ENCODE data around the gene PRTN3. TPM values are rescaled to one million over a fixed set of nuclear protein-coding genes. Genes with fewer than 3 reads are reported as not detected.

The PRTN3 gene
- total RNA-seq, 4 donors from 2014 or later: not detected

DNA sequence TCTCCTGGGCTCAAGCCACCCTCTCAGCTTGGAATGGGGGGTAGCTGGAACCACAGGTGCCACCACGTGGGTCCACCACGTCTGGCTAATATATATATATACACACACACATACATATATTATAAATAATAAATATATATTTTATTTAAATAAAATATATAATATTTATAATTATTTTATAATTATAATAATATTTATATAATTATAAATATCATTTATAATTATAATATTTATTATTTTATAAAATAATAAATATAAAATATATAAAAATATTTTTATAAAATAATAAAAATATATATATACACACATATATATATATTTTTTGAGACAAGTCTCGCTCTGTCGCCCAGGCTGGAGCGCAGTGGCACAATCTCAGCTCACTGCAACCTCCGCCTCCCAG lies 13.8 kb downstream of the PRTN3 start:
- no peaks in the 10 kb centered on the region for H3K9me3 ChIP-seq
- WGBS, 2 donors (ENCODE audit: low coverage in 1 of 2): 73 to 76% methylated on average over 6 of the region's 6 CpGs
- peaks cover 73% of the 10 kb centered on the region for H3K27me3 ChIP-seq
- no peaks in the 10 kb centered on the region for H3K36me3 ChIP-seq
- peaks cover 0 to 46% (median 17%) of the 10 kb centered on the region in 3 donors for H3K4me1 ChIP-seq
- H3K27ac ChIP-seq: no peak overlapping the region
- TF ChIP-seq POLR2AphosphoS5 (IDR thresholded peaks at IDR 0.05): no peak
- TF ChIP-seq POLR2A (IDR thresholded peaks at IDR 0.05): no peak
- TF ChIP-seq CTCF (IDR thresholded peaks at IDR 0.05): no peak
- no peak for TF ChIP-seq EP300 (IDR thresholded peaks at IDR 0.05)
- ATAC-seq: no peak
- H3K4me3 ChIP-seq: no peak overlapping the region

DNA sequence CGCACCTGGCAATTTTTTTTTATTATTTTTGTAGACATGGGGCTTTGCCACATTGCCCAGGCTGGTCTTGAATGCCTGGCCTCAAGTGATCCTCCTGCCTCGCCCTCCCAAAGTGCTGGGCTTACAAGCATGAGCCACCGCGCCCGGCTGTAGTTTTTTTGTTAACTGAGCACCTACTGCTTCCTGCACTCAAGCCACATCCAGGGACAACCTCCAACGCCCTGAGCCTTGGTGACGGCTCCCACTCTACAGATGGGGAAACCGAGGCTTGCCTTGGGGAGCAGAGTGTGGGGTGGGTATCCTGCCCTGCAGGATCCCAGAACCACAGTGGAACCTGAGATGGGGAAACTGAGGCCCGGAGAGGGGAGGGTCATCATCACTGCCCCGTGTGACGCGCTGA lies 14.3 kb downstream of the PRTN3 start:
- no peak for ATAC-seq
- no peaks in the 10 kb centered on the region for H3K9me3 ChIP-seq
- H3K36me3 ChIP-seq: no peaks in the 10 kb centered on the region
- peaks cover 79% of the 10 kb centered on the region for H3K27me3 ChIP-seq
- peaks cover 0 to 47% (median 16%) of the 10 kb centered on the region in 3 donors for H3K4me1 ChIP-seq
- no peak overlapping the region for H3K27ac ChIP-seq
- no peak overlapping the region for H3K4me3 ChIP-seq
- WGBS, 2 donors (ENCODE audit: low coverage in 1 of 2): 92% methylated on average over 1 of the region's 12 CpGs; no CpG with 5 or more reads in 1 of the 2 donors
- no peak for TF ChIP-seq EP300 (IDR thresholded peaks at IDR 0.05)
- no peak for TF ChIP-seq POLR2A (IDR thresholded peaks at IDR 0.05)
- TF ChIP-seq CTCF (IDR thresholded peaks at IDR 0.05): no peak
- TF ChIP-seq POLR2AphosphoS5 (IDR thresholded peaks at IDR 0.05): no peak

DNA sequence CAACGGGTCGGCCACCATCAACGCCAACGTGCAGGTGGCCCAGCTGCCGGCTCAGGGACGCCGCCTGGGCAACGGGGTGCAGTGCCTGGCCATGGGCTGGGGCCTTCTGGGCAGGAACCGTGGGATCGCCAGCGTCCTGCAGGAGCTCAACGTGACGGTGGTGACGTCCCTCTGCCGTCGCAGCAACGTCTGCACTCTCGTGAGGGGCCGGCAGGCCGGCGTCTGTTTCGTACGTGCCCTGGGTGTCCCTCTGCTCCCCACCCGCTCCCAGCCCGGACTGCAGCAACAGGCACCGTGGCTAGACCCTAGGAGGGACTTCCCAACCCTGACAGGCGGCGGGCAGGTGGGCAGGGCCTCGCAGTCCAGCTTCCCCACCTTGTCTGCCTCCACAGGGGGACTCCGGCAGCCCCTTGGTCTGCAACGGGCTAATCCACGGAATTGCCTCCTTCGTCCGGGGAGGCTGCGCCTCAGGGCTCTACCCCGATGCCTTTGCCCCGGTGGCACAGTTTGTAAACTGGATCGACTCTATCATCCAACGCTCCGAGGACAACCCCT lies 14.8 kb downstream of the PRTN3 start:
- peaks cover 84% of the 10 kb centered on the region for H3K27me3 ChIP-seq

DNA sequence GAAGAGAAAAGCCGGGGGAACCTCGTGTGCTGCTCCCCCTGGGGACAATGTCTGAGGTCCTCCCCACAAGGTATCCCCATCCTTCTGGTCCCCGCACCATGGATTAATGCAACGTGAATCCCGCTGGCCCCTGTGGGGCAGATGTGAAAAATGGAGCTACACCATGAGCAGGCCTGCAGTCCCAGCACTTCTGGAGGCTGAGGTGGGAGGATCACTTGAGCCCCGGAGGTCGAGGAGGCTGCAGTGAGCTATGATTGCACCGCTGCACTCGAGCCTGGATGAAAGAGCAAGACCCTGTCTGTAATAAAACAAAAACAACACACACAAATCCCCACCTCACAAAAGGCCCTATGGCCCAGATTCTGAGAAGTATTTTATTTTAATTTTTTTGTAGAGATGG lies 17.5 kb downstream of the PRTN3 start:
- Histone ChIP-seq H3K27ac (peak overlapping the region in 1 of 4 donors; percentile 76), H3K36me3 (no peaks in the 10 kb centered on the region), H3K27me3 (peaks cover 88% of the 10 kb centered on the region), H3K4me1 (peaks cover 0 to 46% (median 7%) of the 10 kb centered on the region in 3 donors), H3K4me3 (no peak overlapping the region), H3K9me3 (no peaks in the 10 kb centered on the region)
- WGBS, 2 donors (ENCODE audit: low coverage in 1 of 2): 83 to 87% methylated on average over 3 to 9 of the region's 9 CpGs
- no peak for TF ChIP-seq POLR2A (IDR thresholded peaks at IDR 0.05)
- TF ChIP-seq EP300 (IDR thresholded peaks at IDR 0.05): no peak
- no peak for TF ChIP-seq POLR2AphosphoS5 (IDR thresholded peaks at IDR 0.05)
- no peak for TF ChIP-seq CTCF (IDR thresholded peaks at IDR 0.05)
- ATAC-seq: no peak

More for the DNA sequence above, 14.8 kb downstream of the PRTN3 start:
- H3K9me3 ChIP-seq: no peaks in the 10 kb centered on the region
- no peak overlapping the region for H3K27ac ChIP-seq
- H3K36me3 ChIP-seq: no peaks in the 10 kb centered on the region
- no CpG with 5 or more reads among the region's 40 CpGs for WGBS, 2 donors (ENCODE audit: low coverage in 1 of 2)
- TF ChIP-seq EP300 (IDR thresholded peaks at IDR 0.05) (no peak), POLR2AphosphoS5 (IDR thresholded peaks at IDR 0.05) (no peak), CTCF (IDR thresholded peaks at IDR 0.05) (no peak), POLR2A (IDR thresholded peaks at IDR 0.05) (no peak)
- H3K4me1 ChIP-seq: peaks cover 0 to 47% (median 12%) of the 10 kb centered on the region in 3 donors
- no peak for ATAC-seq
- H3K4me3 ChIP-seq: no peak overlapping the region

Data from gastroesophageal sphincter (tissue), 4 donors.